ENCODE data around the gene PKD1L1.

Gene PKD1L1

GRCh38 chr7:47836080-47836479, 112.2 kb downstream of the PKD1L1 start:
- Histone ChIP-seq H3K79me2 (ENCODE audit: control insufficient read depth, insufficient read depth, low read length, unreplicated experiment) (no peaks in the 10 kb centered on the region), H3K4me1 (ENCODE audit: control insufficient read depth, insufficient read depth, low read length, unreplicated experiment) (no peaks in the 10 kb centered on the region), H3K27ac (ENCODE audit: low read depth, low read length) (no peak overlapping the region), H3K27me3 (ENCODE audit: insufficient read depth, low read length) (peaks cover 6% of the 10 kb centered on the region; the same call in 1 of the 2 replicates), H3K36me3 (ENCODE audit: insufficient read depth, low read length) (no peaks in the 10 kb centered on the region), H3K4me3 (ENCODE audit: low read depth, low read length) (no peak overlapping the region), H2AFZ (ENCODE audit: low read length, unreplicated experiment) (no peak overlapping the region)

- Histone ChIP-seq H3K27me3 (ENCODE audit: insufficient read depth, low read length) (no peaks in the 10 kb centered on the region), H3K4me1 (ENCODE audit: control insufficient read depth, insufficient read depth, low read length, unreplicated experiment) (no peaks in the 10 kb centered on the region)
Measured at GRCh38 chr7:47833211-47833610, 115.1 kb downstream of the PKD1L1 start.

GRCh38 chr7:47832105-47832715, 116.1 kb downstream of the PKD1L1 start:
- no peak overlapping the region for H2AFZ ChIP-seq (ENCODE audit: low read length, unreplicated experiment)
- H3K4me3 ChIP-seq (ENCODE audit: low read depth, low read length), result no peak overlapping the region
- no peaks in the 10 kb centered on the region for H3K4me1 ChIP-seq (ENCODE audit: control insufficient read depth, insufficient read depth, low read length, unreplicated experiment)
- no peaks in the 10 kb centered on the region for H3K27me3 ChIP-seq (ENCODE audit: insufficient read depth, low read length)
- H3K36me3 ChIP-seq (ENCODE audit: insufficient read depth, low read length), result no peaks in the 10 kb centered on the region
- H3K79me2 ChIP-seq (ENCODE audit: control insufficient read depth, insufficient read depth, low read length, unreplicated experiment), result no peaks in the 10 kb centered on the region
- H3K27ac ChIP-seq (ENCODE audit: low read depth, low read length), result no peak overlapping the region

More at GRCh38 chr7:47833211-47833610, 115.1 kb downstream of the PKD1L1 start:
- Histone ChIP-seq H3K27ac (ENCODE audit: low read depth, low read length) (no peak overlapping the region), H3K36me3 (ENCODE audit: insufficient read depth, low read length) (no peaks in the 10 kb centered on the region), H3K79me2 (ENCODE audit: control insufficient read depth, insufficient read depth, low read length, unreplicated experiment) (no peaks in the 10 kb centered on the region), H2AFZ (ENCODE audit: low read length, unreplicated experiment) (no peak overlapping the region), H3K4me3 (ENCODE audit: low read depth, low read length) (no peak overlapping the region)

- H2AFZ ChIP-seq (ENCODE audit: low read length, unreplicated experiment), result no peak overlapping the region
- no peak overlapping the region for H3K27ac ChIP-seq (ENCODE audit: low read depth, low read length)
- no peak overlapping the region for H3K4me3 ChIP-seq (ENCODE audit: low read depth, low read length)
- no peaks in the 10 kb centered on the region for H3K36me3 ChIP-seq (ENCODE audit: insufficient read depth, low read length)
- H3K27me3 ChIP-seq (ENCODE audit: insufficient read depth, low read length), result no peaks in the 10 kb centered on the region
- no peaks in the 10 kb centered on the region for H3K79me2 ChIP-seq (ENCODE audit: control insufficient read depth, insufficient read depth, low read length, unreplicated experiment)
- no peaks in the 10 kb centered on the region for H3K4me1 ChIP-seq (ENCODE audit: control insufficient read depth, insufficient read depth, low read length, unreplicated experiment)
Measured at GRCh38 chr7:47830015-47830414, 118.3 kb downstream of the PKD1L1 start.

GRCh38 chr7:47827871-47828270, 120.4 kb downstream of the PKD1L1 start:
- H3K27ac ChIP-seq (ENCODE audit: low read depth, low read length), result no peak overlapping the region
- H2AFZ ChIP-seq (ENCODE audit: low read length, unreplicated experiment), result no peak overlapping the region
- H3K36me3 ChIP-seq (ENCODE audit: insufficient read depth, low read length), result no peaks in the 10 kb centered on the region
- no peaks in the 10 kb centered on the region for H3K27me3 ChIP-seq (ENCODE audit: insufficient read depth, low read length)
- no peaks in the 10 kb centered on the region for H3K79me2 ChIP-seq (ENCODE audit: control insufficient read depth, insufficient read depth, low read length, unreplicated experiment)
- H3K4me1 ChIP-seq (ENCODE audit: control insufficient read depth, insufficient read depth, low read length, unreplicated experiment), result no peaks in the 10 kb centered on the region
- no peak overlapping the region for H3K4me3 ChIP-seq (ENCODE audit: low read depth, low read length)

GRCh38 chr7:47827351-47827756, 120.9 kb downstream of the PKD1L1 start:
- Histone ChIP-seq H3K4me1 (ENCODE audit: control insufficient read depth, insufficient read depth, low read length, unreplicated experiment) (no peaks in the 10 kb centered on the region), H2AFZ (ENCODE audit: low read length, unreplicated experiment) (no peak overlapping the region), H3K27ac (ENCODE audit: low read depth, low read length) (no peak overlapping the region), H3K36me3 (ENCODE audit: insufficient read depth, low read length) (no peaks in the 10 kb centered on the region), H3K4me3 (ENCODE audit: low read depth, low read length) (no peak overlapping the region), H3K79me2 (ENCODE audit: control insufficient read depth, insufficient read depth, low read length, unreplicated experiment) (no peaks in the 10 kb centered on the region), H3K27me3 (ENCODE audit: insufficient read depth, low read length) (no peaks in the 10 kb centered on the region)

- Histone ChIP-seq H2AFZ (ENCODE audit: low read length, unreplicated experiment) (no peak overlapping the region), H3K4me3 (ENCODE audit: low read depth, low read length) (no peak overlapping the region), H3K27ac (ENCODE audit: low read depth, low read length) (no peak overlapping the region), H3K79me2 (ENCODE audit: control insufficient read depth, insufficient read depth, low read length, unreplicated experiment) (no peaks in the 10 kb centered on the region), H3K27me3 (ENCODE audit: insufficient read depth, low read length) (no peaks in the 10 kb centered on the region), H3K36me3 (ENCODE audit: insufficient read depth, low read length) (no peaks in the 10 kb centered on the region), H3K4me1 (ENCODE audit: control insufficient read depth, insufficient read depth, low read length, unreplicated experiment) (no peaks in the 10 kb centered on the region)
Measured at GRCh38 chr7:47826754-47827153, 121.5 kb downstream of the PKD1L1 start.

- H3K27me3 ChIP-seq (ENCODE audit: insufficient read depth, low read length), result no peaks in the 10 kb centered on the region
- no peak overlapping the region for H2AFZ ChIP-seq (ENCODE audit: low read length, unreplicated experiment)
- H3K4me1 ChIP-seq (ENCODE audit: control insufficient read depth, insufficient read depth, low read length, unreplicated experiment), result peaks cover 12% of the 10 kb centered on the region
- H3K36me3 ChIP-seq (ENCODE audit: insufficient read depth, low read length), result no peaks in the 10 kb centered on the region
- H3K4me3 ChIP-seq (ENCODE audit: low read depth, low read length), result no peak overlapping the region
- H3K27ac ChIP-seq (ENCODE audit: low read depth, low read length), result no peak overlapping the region
- no peaks in the 10 kb centered on the region for H3K79me2 ChIP-seq (ENCODE audit: control insufficient read depth, insufficient read depth, low read length, unreplicated experiment)
Measured at GRCh38 chr7:47819607-47819920, 128.7 kb downstream of the PKD1L1 start.

GRCh38 chr7:47818796-47819606, 129.3 kb downstream of the PKD1L1 start:
- no peak overlapping the region for H3K27ac ChIP-seq (ENCODE audit: low read depth, low read length)
- H2AFZ ChIP-seq (ENCODE audit: low read length, unreplicated experiment), result no peak overlapping the region
- H3K79me2 ChIP-seq (ENCODE audit: control insufficient read depth, insufficient read depth, low read length, unreplicated experiment), result no peaks in the 10 kb centered on the region
- no peaks in the 10 kb centered on the region for H3K36me3 ChIP-seq (ENCODE audit: insufficient read depth, low read length)
- H3K4me1 ChIP-seq (ENCODE audit: control insufficient read depth, insufficient read depth, low read length, unreplicated experiment), result peaks cover 12% of the 10 kb centered on the region
- H3K27me3 ChIP-seq (ENCODE audit: insufficient read depth, low read length), result no peaks in the 10 kb centered on the region
- no peak overlapping the region for H3K4me3 ChIP-seq (ENCODE audit: low read depth, low read length)

- Histone ChIP-seq H3K36me3 (ENCODE audit: insufficient read depth, low read length) (no peaks in the 10 kb centered on the region), H3K79me2 (ENCODE audit: control insufficient read depth, insufficient read depth, low read length, unreplicated experiment) (no peaks in the 10 kb centered on the region), H3K4me1 (ENCODE audit: control insufficient read depth, insufficient read depth, low read length, unreplicated experiment) (peaks cover 12% of the 10 kb centered on the region), H2AFZ (ENCODE audit: low read length, unreplicated experiment) (no peak overlapping the region), H3K27me3 (ENCODE audit: insufficient read depth, low read length) (no peaks in the 10 kb centered on the region), H3K27ac (ENCODE audit: low read depth, low read length) (no peak overlapping the region), H3K4me3 (ENCODE audit: low read depth, low read length) (no peak overlapping the region)
Measured at GRCh38 chr7:47817917-47818316, 130.3 kb downstream of the PKD1L1 start.

GRCh38 chr7:47816647-47817046, 131.6 kb downstream of the PKD1L1 start:
- H3K4me3 ChIP-seq (ENCODE audit: low read depth, low read length), result no peak overlapping the region
- H3K36me3 ChIP-seq (ENCODE audit: insufficient read depth, low read length), result no peaks in the 10 kb centered on the region
- no peak overlapping the region for H3K27ac ChIP-seq (ENCODE audit: low read depth, low read length)

More at GRCh38 chr7:47816647-47817046, 131.6 kb downstream of the PKD1L1 start:
- H2AFZ ChIP-seq (ENCODE audit: low read length, unreplicated experiment), result no peak overlapping the region
- peaks cover 12% of the 10 kb centered on the region for H3K4me1 ChIP-seq (ENCODE audit: control insufficient read depth, insufficient read depth, low read length, unreplicated experiment)
- H3K27me3 ChIP-seq (ENCODE audit: insufficient read depth, low read length), result no peaks in the 10 kb centered on the region
- H3K79me2 ChIP-seq (ENCODE audit: control insufficient read depth, insufficient read depth, low read length, unreplicated experiment), result no peaks in the 10 kb centered on the region

All from ACC112 (cell line).